NCI-H526 treated with DMSO at 0.1 percent for 48 hours (cell line): Measurements from ENCODE around the gene PACS2.
"Not testable (repeated sequence)": the region's sequence is repeated elsewhere in the genome, so short reads cannot be mapped to it uniquely, and the experiment has no call there.

Source experiments
- DNase-seq: peaks from one replicate; lab custom pipeline; 2025; lab: John Stamatoyannopoulos, UW

PACS2 gene

GRCh38 chr14:105350450-105351244 lies 36.1 kb downstream of the PACS2 start:
- DNase-seq: no peak

- no peak for DNase-seq
Observed at GRCh38 chr14:105351410-105351809, 36.9 kb downstream of the PACS2 start.

- DNase-seq: peak; percentile 72
Observed at GRCh38 chr14:105351920-105352851, 37.6 kb downstream of the PACS2 start.

GRCh38 chr14:105353136-105353535 lies 38.6 kb downstream of the PACS2 start:
- DNase-seq: no peak

- DNase-seq: no peak
Observed at GRCh38 chr14:105354541-105354940, 40.0 kb downstream of the PACS2 start.

GRCh38 chr14:105355049-105355575 lies 40.6 kb downstream of the PACS2 start:
- DNase-seq: no peak

- DNase-seq: no peak
Observed at GRCh38 chr14:105355850-105356604, 41.5 kb downstream of the PACS2 start.

- no peak for DNase-seq
Observed at GRCh38 chr14:105356927-105357326, 42.4 kb downstream of the PACS2 start.

- DNase-seq: no peak
Observed at GRCh38 chr14:105357626-105358025, 43.1 kb downstream of the PACS2 start.

- no peak for DNase-seq
Observed at GRCh38 chr14:105358140-105358846, 43.7 kb downstream of the PACS2 start.

- DNase-seq: no peak
Observed at GRCh38 chr14:105358943-105359342, 44.4 kb downstream of the PACS2 start.

GRCh38 chr14:105361412-105361811 lies 46.9 kb downstream of the PACS2 start:
- DNase-seq: not testable (repeated sequence)

GRCh38 chr14:105363847-105364708 lies 49.5 kb downstream of the PACS2 start:
- DNase-seq: peak; percentile 3

- DNase-seq: no peak
Observed at GRCh38 chr14:105365101-105365500, 50.6 kb downstream of the PACS2 start.

- DNase-seq: no peak
Observed at GRCh38 chr14:105365681-105366080, 51.1 kb downstream of the PACS2 start.

- no peak for DNase-seq
Observed at GRCh38 chr14:105366386-105367074, 52.0 kb downstream of the PACS2 start.

GRCh38 chr14:105367116-105368031 lies 52.8 kb downstream of the PACS2 start:
- no peak for DNase-seq

- no peak for DNase-seq
Observed at GRCh38 chr14:105368032-105368417, 53.5 kb downstream of the PACS2 start.

- no peak for DNase-seq
Observed at GRCh38 chr14:105368426-105368825, 53.9 kb downstream of the PACS2 start.
